OCI-LY3 (cell line): Measurements from ENCODE around the gene CDON.

Experiments used
- CTCF ChIP-seq: fragments of 200-600, 300-600 bp; sonication (generic); IDR thresholded peaks from 2 replicates; pipeline ENCODE4 v1.5.1; 2014; ENCODE audit warnings: antibody characterized with exemption, low read length, low read depth
- EZH2phosphoT487 ChIP-seq: fragments of 200-600 bp; shearing (Covaris generic); IDR thresholded peaks from 2 replicates; pipeline ENCODE4 v1.6.1; 2018; ENCODE audit warnings: antibody characterized with exemption, mixed run types, low read depth

- TF ChIP-seq CTCF (no peak), EZH2phosphoT487 (no peak)
Measured at GRCh38 chr11:125923633-125924032, 139.0 kb downstream of the CDON start.
